ENCODE results near the gene IER2. TPM values are rescaled to one million over a fixed set of nuclear protein-coding genes. Genes with fewer than 3 reads are reported as not detected.
A peak's percentile ranks its signal among the peaks of the same experiment; 100 is the strongest.
"Not testable (repeated sequence)": the region's sequence is repeated elsewhere in the genome, so short reads cannot be mapped to it uniquely, and the experiment has no call there.

The IER2 gene
- total RNA-seq, 1 donor = 382 TPM

- no peak for DNase-seq (ENCODE audit: low read depth in 2 of 3, low spot score in 2 of 3)
Observed at GRCh38 chr19:13189600-13189999, 39.4 kb downstream of the IER2 start.

DNA sequence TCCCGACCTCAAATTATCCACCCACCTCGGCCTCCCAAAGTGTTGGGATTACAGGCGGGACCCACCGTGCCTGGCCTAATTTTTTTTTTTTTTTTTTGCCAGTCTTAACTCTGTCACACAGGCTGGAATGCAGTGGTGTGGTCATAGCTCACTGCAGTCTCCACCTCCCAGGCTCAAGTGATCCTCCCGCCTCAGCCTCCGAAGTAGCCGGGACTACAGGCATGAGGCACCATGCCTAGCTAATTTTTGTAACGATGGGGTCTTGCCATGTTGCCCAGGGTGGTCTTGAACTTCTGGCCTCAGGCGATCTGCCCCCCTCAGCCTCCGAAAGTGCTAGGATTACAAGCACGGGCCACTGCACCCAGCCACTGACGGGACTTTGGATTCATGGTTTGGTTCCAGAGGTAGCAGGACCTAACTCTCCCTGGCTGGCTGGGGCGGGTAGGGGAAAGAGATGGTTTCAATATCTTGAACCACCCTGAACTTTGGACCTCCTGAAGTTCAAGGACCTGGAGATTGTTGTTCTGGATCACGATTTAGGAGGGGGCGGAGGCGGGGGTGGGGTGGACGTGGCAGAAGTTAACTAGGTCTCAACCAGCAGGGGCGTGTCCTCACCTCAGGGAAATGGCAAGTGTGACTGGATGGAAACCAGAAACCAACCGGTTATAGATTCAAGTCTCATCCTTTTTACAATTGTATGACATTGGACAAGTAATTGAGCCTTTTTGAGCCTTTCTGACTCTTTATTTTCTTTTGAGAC, 40.8 kb downstream of the IER2 start:
- DNase-seq (ENCODE audit: low read depth in 2 of 3, low spot score in 2 of 3) = no peak

- peak in 1 of 3 donors; percentile 27 for DNase-seq (ENCODE audit: low read depth in 2 of 3, low spot score in 2 of 3)
Observed at GRCh38 chr19:13195678-13196077, 45.5 kb downstream of the IER2 start.

DNA sequence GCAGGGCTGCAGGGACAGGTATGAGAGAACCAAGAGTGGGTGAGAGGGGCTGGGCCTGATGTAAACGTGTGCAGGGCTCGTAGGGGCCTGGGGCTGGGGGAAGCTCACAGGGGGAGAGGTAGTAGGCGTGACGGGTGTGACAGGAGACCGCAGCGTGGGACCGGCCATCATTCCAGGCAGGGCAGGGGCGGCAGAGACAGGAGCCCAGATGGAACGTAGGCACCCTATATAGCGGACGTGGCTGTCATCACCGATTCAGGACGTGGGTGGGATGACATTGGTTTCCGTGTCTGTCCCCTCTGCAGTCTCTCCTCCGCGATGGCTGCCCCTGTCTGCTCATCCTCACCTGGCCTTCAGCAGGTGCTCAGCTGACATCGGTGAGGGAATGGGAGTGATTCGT, 48.4 kb downstream of the IER2 start:
- no peak for DNase-seq (ENCODE audit: low read depth in 2 of 3, low spot score in 2 of 3)

DNA sequence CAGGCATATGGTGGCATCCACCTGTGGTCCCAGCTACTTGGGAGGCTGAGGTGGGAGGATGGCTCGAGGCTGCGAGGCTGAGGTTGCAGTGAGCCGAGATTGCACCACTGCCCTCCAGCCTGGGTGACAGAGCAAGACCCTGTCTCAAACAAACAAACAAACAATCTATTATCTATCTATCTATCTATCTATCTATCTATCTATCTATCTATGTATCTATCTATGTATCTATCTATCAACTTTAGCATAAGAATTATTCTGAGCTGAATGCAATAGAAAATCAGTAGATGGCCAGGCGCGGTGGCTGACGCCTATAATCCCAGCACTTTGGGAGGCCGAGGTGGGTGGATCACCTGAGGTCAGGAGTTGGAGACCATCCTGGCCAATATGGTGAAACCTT, 51.9 kb downstream of the IER2 start:
- not testable (repeated sequence) for DNase-seq (ENCODE audit: low read depth in 2 of 3, low spot score in 2 of 3)

Other genes with a start within 250 kb of the IER2 start
- gene SYCE2, start 231.1 kb upstream of the IER2 start, total RNA-seq = 0.27 TPM
- 134 TPM for gene FARSA, start 216.7 kb upstream of the IER2 start, total RNA-seq
- 1,092 TPM for gene CALR, start 211.8 kb upstream of the IER2 start, total RNA-seq
- gene RAD23A, start 204.5 kb upstream of the IER2 start, total RNA-seq = 84.3 TPM
- gene GADD45GIP1, start 193.2 kb upstream of the IER2 start, total RNA-seq = 24.5 TPM
- under 0.01 TPM for gene DAND5, start 180.8 kb upstream of the IER2 start, total RNA-seq
- 23.4 TPM for gene NFIX, start 154.9 kb upstream of the IER2 start, total RNA-seq
- gene LYL1, start 47.6 kb upstream of the IER2 start, total RNA-seq = 305 TPM
- 60.9 TPM for gene TRMT1, start 33.7 kb upstream of the IER2 start, total RNA-seq
- 73.5 TPM for gene NACC1, start 32.1 kb upstream of the IER2 start, total RNA-seq
- gene STX10, start within 50 bp of the IER2 start, total RNA-seq = 86.2 TPM